NCI-H748 treated with DMSO at 0.1 percent for 48 hours (cell line): Measurements from ENCODE around the gene SPHK2.
A peak's percentile ranks its signal among the peaks of the same experiment; 100 is the strongest.
"Not testable (repeated sequence)": the region's sequence is repeated elsewhere in the genome, so short reads cannot be mapped to it uniquely, and the experiment has no call there.

Experiments used
- DNase-seq: peaks from one replicate; lab custom pipeline; 2025; lab: John Stamatoyannopoulos, UW

SPHK2 gene

GRCh38 chr19:48624791-48625723 is 5.8 kb downstream of the SPHK2 start:
- DNase-seq: no peak

- DNase-seq: no peak
These were observed 6.6 kb downstream of the SPHK2 start for GRCh38 chr19:48625891-48626327.

- no peak for DNase-seq
These were observed 8.0 kb downstream of the SPHK2 start for GRCh38 chr19:48627201-48627864.

- no peak for DNase-seq
These were observed 8.6 kb downstream of the SPHK2 start for GRCh38 chr19:48627865-48628314.

DNA sequence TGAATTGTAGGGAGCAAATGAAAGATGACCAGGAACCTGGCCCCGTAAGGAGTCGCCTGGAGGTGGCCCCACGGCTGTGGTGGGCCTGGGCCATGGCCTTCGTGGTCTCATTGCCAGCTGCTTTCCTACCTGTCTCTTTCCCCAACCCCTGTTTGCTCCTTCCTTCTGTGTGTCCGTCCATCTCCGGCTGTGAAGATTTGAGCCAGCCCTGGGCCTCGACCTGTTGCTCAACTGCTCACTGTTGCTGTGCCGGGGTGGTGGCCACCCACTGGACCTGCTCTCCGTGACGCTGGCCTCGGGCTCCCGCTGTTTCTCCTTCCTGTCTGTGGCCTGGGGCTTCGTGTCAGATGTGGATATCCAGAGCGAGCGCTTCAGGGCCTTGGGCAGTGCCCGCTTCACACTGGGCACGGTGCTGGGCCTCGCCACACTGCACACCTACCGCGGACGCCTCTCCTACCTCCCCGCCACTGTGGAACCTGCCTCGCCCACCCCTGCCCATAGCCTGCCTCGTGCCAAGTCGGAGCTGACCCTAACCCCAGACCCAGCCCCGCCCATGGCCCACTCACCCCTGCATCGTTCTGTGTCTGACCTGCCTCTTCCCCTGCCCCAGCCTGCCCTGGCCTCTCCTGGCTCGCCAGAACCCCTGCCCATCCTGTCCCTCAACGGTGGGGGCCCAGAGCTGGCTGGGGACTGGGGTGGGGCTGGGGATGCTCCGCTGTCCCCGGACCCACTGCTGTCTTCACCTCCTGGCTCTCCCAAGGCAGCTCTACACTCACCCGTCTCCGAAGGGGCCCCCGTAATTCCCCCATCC is 9.4 kb downstream of the SPHK2 start:
- DNase-seq: no peak

GRCh38 chr19:48629297-48629598 is 9.9 kb downstream of the SPHK2 start:
- DNase-seq: no peak

DNA sequence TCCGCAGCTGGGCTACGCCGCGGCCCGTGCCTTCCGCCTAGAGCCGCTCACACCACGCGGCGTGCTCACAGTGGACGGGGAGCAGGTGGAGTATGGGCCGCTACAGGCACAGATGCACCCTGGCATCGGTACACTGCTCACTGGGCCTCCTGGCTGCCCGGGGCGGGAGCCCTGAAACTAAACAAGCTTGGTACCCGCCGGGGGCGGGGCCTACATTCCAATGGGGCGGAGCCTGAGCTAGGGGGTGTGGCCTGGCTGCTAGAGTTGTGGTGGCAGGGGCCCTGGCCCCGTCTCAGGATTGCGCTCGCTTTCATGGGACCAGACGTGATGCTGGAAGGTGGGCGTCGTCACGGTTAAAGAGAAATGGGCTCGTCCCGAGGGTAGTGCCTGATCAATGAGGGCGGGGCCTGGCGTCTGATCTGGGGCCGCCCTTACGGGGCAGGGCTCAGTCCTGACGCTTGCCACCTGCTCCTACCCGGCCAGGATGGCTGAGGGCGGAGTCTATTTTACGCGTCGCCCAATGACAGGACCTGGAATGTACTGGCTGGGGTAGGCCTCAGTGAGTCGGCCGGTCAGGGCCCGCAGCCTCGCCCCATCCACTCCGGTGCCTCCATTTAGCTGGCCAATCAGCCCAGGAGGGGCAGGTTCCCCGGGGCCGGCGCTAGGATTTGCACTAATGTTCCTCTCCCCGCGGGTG is 10.4 kb downstream of the SPHK2 start:
- peak; percentile 47 for DNase-seq

- DNase-seq: no peak
These were observed 11.2 kb downstream of the SPHK2 start for GRCh38 chr19:48630296-48631063.

GRCh38 chr19:48631225-48631624 is 11.9 kb downstream of the SPHK2 start:
- DNase-seq: no peak

GRCh38 chr19:48632286-48632685 is 13.0 kb downstream of the SPHK2 start:
- DNase-seq: not testable (repeated sequence)

- DNase-seq: no peak
These were observed 13.4 kb downstream of the SPHK2 start for GRCh38 chr19:48632692-48633147.

- no peak for DNase-seq
These were observed 14.1 kb downstream of the SPHK2 start for GRCh38 chr19:48633148-48634035.

- DNase-seq: no peak
These were observed 14.7 kb downstream of the SPHK2 start for GRCh38 chr19:48634036-48634342.

- peak; percentile 90 for DNase-seq
These were observed 15.3 kb downstream of the SPHK2 start for GRCh38 chr19:48634424-48635262.

GRCh38 chr19:48635263-48635965 is 16.1 kb downstream of the SPHK2 start:
- peak; percentile 51 for DNase-seq

GRCh38 chr19:48635966-48636858 is 16.9 kb downstream of the SPHK2 start:
- DNase-seq: no peak

- peak; percentile 61 for DNase-seq
These were observed 17.6 kb downstream of the SPHK2 start, which contains the start of gene DBP for GRCh38 chr19:48636859-48637448. DBP (minus strand) TSS chr19:48637379; CDS start chr19:48636994, 385 bp downstream.
